ENCODE measurements around the gene S1PR5. TPM values are rescaled to one million over a fixed set of nuclear protein-coding genes. Genes with fewer than 3 reads are reported as not detected.

The S1PR5 gene
- total and polyA plus RNA-seq, 2 of the 8 experiments (the other 6 are each of a cell fraction or from before 2014, with no cell fraction given) = 2.4 to 8.6 TPM

DNA sequence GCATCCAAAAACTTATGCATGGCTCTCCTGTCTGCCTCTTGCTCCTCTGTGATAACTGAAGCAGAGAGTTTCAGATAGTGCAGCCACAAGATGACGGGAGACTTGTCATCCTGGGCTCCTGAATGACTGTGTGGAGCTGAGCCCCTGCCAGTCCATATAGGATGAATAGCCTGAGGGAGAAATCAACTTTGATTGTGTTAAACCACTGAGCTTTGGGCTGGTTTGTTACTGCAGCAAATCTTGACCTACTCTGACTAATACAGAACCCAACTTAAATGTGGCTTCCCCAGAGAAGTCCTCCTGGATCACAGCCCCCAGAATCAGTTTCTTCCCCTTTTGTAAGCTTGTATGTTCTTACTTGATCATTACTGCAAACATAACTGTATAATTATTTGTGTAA lies 15.2 kb upstream of the S1PR5 start:
- H4K8ac ChIP-seq (ENCODE audit: extremely low read depth, insufficient read depth, low read length) = no peak overlapping the region
- ChIA-PET CTCF (ENCODE audit: partially characterized antibody) (interaction anchor here (2.7 to 8.3 kb wide), 3 partner anchors 9 to 22 kb away, joined by 10 to 55 read pairs (median 15); no protein-coding TSS in a partner anchor), POLR2A (ENCODE audit: partially characterized antibody) (interaction anchor here (0.9 kb wide), 1 partner anchor 13 kb away, joined by 3 read pairs; no protein-coding TSS in a partner anchor)
- no peak overlapping the region for H3K18ac ChIP-seq (ENCODE audit: extremely low read depth, low read length)
- no peak overlapping the region for H2BK15ac ChIP-seq (ENCODE audit: low read length)
- H3K79me2 ChIP-seq (ENCODE audit: control insufficient read depth in 1 of 2, insufficient read depth in 2 of 2, low read length in 2 of 2) = no peaks in the 10 kb centered on the region
- no peak overlapping the region for H4K91ac ChIP-seq (replicated peaks; ENCODE audit: insufficient read length, low read length)
- H3K9me3 ChIP-seq (ENCODE audit: insufficient read depth in 2 of 2, low read depth in 1 of 2, low read length in 1 of 2) = no peaks in the 10 kb centered on the region
- no peak overlapping the region for H2BK20ac ChIP-seq (ENCODE audit: low read length)
- no peak overlapping the region for H2BK12ac ChIP-seq (ENCODE audit: low read depth, low read length)
- H3K23ac ChIP-seq (ENCODE audit: insufficient read length) = no peak overlapping the region
- no peak overlapping the region for H4K5ac ChIP-seq (ENCODE audit: insufficient read length, low read depth, low read length)
- H2BK5ac ChIP-seq (ENCODE audit: low read depth, low read length) = no peak overlapping the region
- no peak overlapping the region for H3K4me2 ChIP-seq (ENCODE audit: insufficient read depth in 1 of 2, low read depth in 2 of 2, low read length in 2 of 2)
- no peak for DNase-seq (ENCODE audit: low read depth in 1 of 2, low spot score in 2 of 2)
- no peak overlapping the region for H3K14ac ChIP-seq (ENCODE audit: insufficient read length)
- H2BK120ac ChIP-seq (replicated peaks; ENCODE audit: low read depth, low read length) = no peak overlapping the region
- H3K36me3 ChIP-seq (ENCODE audit: control insufficient read depth in 2 of 4, insufficient read depth in 4 of 4, low read length in 3 of 4) = no peaks in the 10 kb centered on the region
- no peak for FAIRE-seq
- H2AFZ ChIP-seq (ENCODE audit: low read length) = no peak overlapping the region
- no peak overlapping the region for H3K9ac ChIP-seq (replicated peaks in 1 of 4; ENCODE audit: extremely low read depth in 1 of 4, low read depth in 3 of 4, low read length in 3 of 4)
- no peaks in the 10 kb centered on the region for H3K79me1 ChIP-seq (ENCODE audit: low read depth, low read length)
- no peaks in the 10 kb centered on the region for H3K23me2 ChIP-seq (ENCODE audit: low read depth, low read length)
- WGBS, 2 experiments (ENCODE audit: extremely low coverage in 1 of 2, insufficient coverage in 1 of 2, insufficient read length in 1 of 2, insufficient replicate concordance in 2 of 2, low coverage in 1 of 2, low lambda C conversion rate in 2 of 2, missing lambda C conversion rate in 1 of 2) = 69% methylated on average over 1 of the region's 1 CpG; no CpG with 5 or more reads in 1 of the 2 experiments
- no peak overlapping the region for H2AK5ac ChIP-seq (ENCODE audit: low read depth, low read length)
- H3K4me3 ChIP-seq (ENCODE audit: extremely low read depth in 1 of 4, insufficient read depth in 2 of 4, low read depth in 3 of 4, low read length in 4 of 4) = no peak overlapping the region
- no peaks in the 10 kb centered on the region for H3K4me1 ChIP-seq (replicated peaks in 1 of 4; ENCODE audit: control insufficient read depth in 3 of 4, insufficient read depth in 4 of 4, low read length in 3 of 4)
- H3K27me3 ChIP-seq (replicated peaks in 1 of 4; ENCODE audit: control insufficient read depth in 3 of 4, extremely low read depth in 1 of 4, insufficient read depth in 3 of 4, low read length in 3 of 4) = no peaks in the 10 kb centered on the region
- H3K27ac ChIP-seq (ENCODE audit: low read depth, low read length) = no peak overlapping the region
- no peaks in the 10 kb centered on the region for H4K20me1 ChIP-seq (replicated peaks in 1 of 2; ENCODE audit: control insufficient read depth in 1 of 2, insufficient read depth in 2 of 2, low read length in 2 of 2)
- no peak overlapping the region for H3K4ac ChIP-seq (replicated peaks; ENCODE audit: insufficient read length, low read depth, low read length)
- no peak overlapping the region for H3K56ac ChIP-seq (replicated peaks; ENCODE audit: insufficient read length, low read depth, low read length)
- TF ChIP-seq SP4 (IDR thresholded peaks at IDR 0.05; ENCODE audit: low read length) = no peak
- TF ChIP-seq ASH2L (IDR thresholded peaks at IDR 0.05; ENCODE audit: low read length) = no peak
- no peak for TF ChIP-seq KDM1A (IDR thresholded peaks at IDR 0.05; ENCODE audit: borderline replicate concordance, low read length)
- TF ChIP-seq JUND (IDR thresholded peaks at IDR 0.05; ENCODE audit: low read length) = no peak
- no peak for TF ChIP-seq POLR2A (IDR thresholded peaks at IDR 0.05; ENCODE audit: control extremely low read depth in 1 of 2, low read depth in 2 of 2, low read length in 2 of 2)
- no peak for TF ChIP-seq SIN3A (conservative IDR thresholded peaks at IDR 0.05 in 1 of 2, IDR thresholded peaks at IDR 0.05 in 1 of 2; ENCODE audit: low read depth in 1 of 2, low read length in 2 of 2)
- no peak for TF ChIP-seq POU5F1 (IDR thresholded peaks at IDR 0.05; ENCODE audit: low read depth, low read length)
- TF ChIP-seq FOSL1 (IDR thresholded peaks at IDR 0.05; ENCODE audit: insufficient read depth, low read depth, low read length) = no peak
- TF ChIP-seq RFX5 (IDR thresholded peaks at IDR 0.05; ENCODE audit: borderline replicate concordance, low read depth, low read length) = no peak
- no peak for TF ChIP-seq KDM4A (IDR thresholded peaks at IDR 0.05; ENCODE audit: low read depth, low read length, severe bottlenecking)
- no peak for TF ChIP-seq YY1 (IDR thresholded peaks at IDR 0.05; ENCODE audit: low read depth, low read length)
- TF ChIP-seq, protein P1, sequence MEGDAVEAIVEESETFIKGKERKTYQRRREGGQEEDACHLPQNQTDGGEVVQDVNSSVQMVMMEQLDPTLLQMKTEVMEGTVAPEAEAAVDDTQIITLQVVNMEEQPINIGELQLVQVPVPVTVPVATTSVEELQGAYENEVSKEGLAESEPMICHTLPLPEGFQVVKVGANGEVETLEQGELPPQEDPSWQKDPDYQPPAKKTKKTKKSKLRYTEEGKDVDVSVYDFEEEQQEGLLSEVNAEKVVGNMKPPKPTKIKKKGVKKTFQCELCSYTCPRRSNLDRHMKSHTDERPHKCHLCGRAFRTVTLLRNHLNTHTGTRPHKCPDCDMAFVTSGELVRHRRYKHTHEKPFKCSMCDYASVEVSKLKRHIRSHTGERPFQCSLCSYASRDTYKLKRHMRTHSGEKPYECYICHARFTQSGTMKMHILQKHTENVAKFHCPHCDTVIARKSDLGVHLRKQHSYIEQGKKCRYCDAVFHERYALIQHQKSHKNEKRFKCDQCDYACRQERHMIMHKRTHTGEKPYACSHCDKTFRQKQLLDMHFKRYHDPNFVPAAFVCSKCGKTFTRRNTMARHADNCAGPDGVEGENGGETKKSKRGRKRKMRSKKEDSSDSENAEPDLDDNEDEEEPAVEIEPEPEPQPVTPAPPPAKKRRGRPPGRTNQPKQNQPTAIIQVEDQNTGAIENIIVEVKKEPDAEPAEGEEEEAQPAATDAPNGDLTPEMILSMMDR (IDR thresholded peaks at IDR 0.05; ENCODE audit: control extremely low read depth in 1 of 3, insufficient read depth in 1 of 3, low read depth in 1 of 3, low read length in 3 of 3) = no peak

All from H1 (cell line).